GM19463 (cell line): Measurements from ENCODE around the gene ALG13.
"Not testable (repeated sequence)": the region's sequence is repeated elsewhere in the genome, so short reads cannot be mapped to it uniquely, and the experiment has no call there.

Experiments
- ATAC-seq: cut with Tn5 transposase; IDR thresholded peaks from one replicate; pipeline ENCODE4 v1.9.1; 2021; ENCODE audit warnings: mild to moderate bottlenecking, moderate library complexity; ENCODE audit not compliant: unreplicated experiment

ALG13 gene

DNA sequence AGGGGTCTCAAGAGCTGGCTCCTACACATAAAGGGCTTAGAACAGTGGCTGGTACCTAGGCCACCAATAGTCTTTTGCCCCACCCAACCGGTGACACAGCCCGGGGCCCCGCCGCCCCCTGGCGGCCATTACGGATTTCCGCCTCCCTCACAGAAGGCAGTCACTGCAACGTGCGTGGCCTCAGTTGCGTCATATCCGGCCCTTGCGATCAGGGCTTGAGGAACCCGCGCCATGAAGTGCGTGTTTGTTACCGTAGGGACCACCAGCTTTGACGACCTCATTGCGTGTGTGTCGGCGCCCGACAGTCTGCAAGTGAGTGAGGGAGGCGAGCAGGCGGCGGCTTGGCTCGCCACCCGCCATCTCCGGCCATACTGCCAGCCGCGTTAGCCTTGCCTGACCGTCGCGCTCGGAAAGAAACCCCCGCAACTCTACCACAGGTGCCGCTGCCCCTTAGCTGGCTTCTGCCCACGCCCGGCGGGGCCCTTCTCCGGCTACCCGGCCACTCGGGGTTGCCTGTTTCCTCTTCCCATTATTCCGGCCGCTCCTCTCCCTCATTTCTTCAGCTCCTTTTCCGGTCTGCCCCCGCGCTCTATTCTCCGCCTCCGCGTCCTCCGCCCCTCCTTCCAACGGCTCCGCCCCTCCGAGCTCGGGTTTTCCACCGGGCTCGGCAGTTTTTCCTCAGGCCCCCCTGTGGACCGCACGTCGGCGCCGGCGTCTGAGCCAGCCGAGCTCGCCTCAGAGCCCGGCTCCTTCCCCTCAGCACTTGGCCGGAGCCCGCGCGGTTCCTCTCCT is at the start of gene ALG13:
TSS of gene ALG13 (plus strand) at position 183 of the 792 bp plus-strand sequence. CDS start at position 232, 49 bp downstream.
- ATAC-seq: peak; percentile 97

DNA sequence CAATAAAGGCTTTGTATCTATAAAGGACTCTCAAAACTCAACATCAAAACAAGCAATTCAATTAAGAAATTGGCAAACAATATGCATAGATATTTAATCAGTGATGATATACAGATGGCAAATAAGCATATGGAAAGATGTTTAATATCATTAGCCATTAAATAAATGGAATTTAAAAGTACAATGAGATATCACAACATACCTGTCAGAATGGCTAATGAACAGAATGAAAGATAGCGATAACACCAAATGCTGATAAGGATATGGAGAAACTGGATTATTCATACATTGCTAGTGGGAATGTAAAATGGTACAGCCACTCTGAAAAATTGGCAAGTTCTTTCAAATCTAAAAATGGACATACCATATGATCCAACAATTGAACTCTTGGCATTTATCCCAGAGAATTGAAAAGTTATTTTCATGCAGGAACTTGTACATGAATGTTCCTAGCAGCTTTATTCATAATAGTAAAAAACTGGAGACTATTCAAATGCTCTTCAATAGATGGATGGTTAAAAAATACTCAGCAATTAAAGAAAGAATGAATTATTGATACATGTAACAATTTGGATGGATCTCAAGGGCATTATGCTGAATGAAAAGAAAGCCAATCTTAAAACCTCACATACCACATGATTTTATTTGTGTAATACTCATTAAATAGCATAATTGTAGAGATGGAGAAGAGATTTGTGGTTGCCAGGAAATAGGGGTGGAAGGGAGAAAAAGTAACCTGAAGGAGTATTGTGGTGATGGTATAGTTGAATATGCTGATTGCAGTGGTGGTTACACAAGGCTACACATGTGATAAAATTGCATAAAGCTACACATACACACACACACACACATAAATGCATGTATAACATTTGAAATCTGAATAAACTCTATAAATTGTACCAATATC is 45.9 kb upstream of the ALG13 start:
- ATAC-seq: no peak

DNA sequence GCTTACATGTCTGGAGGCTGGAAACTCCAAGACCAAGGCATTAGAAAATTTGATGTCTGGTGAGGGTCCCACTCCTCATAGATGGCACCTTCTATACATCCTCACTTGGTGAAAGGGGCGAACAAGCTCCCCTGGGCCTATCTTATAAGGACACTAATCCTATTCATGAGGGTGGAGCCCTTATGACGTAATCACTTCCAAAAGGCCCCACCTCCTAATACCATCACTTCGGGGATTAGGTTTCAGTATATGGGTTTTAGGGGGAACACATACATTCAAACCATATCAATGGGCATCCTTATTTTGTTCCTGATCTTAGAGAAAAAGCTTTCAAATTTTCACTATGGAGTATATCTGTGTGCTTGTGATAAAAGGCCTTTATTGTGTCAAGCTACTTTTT is 39.0 kb upstream of the ALG13 start:
- ATAC-seq: no peak

DNA sequence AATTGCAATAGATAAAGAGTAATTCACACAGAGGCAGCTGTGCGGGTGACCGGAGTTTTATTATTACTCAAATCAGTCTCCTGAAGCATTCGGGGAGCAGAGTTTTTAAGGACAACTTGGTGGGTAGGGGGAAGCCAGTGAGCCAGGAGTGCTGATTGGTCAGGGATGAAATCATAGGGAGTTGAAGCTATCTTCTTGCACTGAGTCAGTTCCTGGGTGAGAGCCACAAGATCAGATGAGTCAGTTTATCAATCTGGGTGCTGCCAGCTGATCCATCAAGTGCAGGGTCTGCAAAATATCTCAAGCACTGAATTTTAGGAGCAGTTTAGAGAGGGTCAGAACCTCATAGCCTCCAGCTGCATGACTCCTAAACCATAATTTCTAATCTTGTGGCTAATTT is 35.8 kb upstream of the ALG13 start:
- ATAC-seq: not testable (repeated sequence)

- no peak for ATAC-seq
Measured at GRCh38 chrX:111645607-111646006, 35.4 kb upstream of the ALG13 start.

DNA sequence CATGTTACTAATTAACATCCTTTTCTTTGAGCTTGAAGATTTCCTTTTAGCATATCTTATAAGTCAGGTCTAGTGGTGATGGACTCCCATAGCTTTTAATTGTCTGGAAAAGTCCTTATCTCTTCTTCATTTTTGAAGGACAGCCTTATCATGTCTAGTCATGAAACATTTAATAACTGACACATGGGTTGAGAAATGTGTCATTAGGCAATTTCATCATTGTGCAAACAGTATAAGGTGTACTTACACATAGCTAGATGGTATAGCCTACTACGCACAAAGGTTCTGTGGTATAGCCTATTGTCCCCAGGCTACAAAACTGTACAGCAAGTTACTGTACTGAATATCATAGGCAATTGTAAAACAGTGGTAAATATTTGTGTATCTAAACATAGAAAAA is 34.5 kb upstream of the ALG13 start:
- no peak for ATAC-seq

- no peak for ATAC-seq
Measured at GRCh38 chrX:111648802-111649201, 32.2 kb upstream of the ALG13 start.

GRCh38 chrX:111649638-111650037 is 31.3 kb upstream of the ALG13 start:
- no peak for ATAC-seq

- no peak for ATAC-seq
Measured at GRCh38 chrX:111650845-111651244, 30.1 kb upstream of the ALG13 start.

- no peak for ATAC-seq
Measured at GRCh38 chrX:111652719-111653118, 28.3 kb upstream of the ALG13 start.

DNA sequence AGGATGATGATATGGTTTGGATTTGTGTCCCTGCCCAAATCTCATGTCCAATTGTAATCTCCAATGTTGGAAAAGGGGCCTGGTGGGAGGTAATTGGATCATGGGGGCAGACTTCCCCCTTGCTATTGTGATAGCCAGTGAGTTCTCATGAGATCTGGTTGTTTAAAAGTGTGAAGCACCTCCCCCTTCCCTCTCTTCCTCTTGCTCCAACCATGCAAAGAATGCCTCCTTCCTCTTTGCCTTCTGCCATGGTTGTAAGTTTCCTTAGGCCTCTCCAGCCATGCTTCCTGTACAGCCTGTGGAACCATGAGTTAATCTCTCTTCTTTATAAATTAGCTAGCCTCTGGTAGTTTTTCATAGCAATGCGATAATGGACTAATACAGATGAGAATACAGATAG is 19.7 kb upstream of the ALG13 start:
- no peak for ATAC-seq

DNA sequence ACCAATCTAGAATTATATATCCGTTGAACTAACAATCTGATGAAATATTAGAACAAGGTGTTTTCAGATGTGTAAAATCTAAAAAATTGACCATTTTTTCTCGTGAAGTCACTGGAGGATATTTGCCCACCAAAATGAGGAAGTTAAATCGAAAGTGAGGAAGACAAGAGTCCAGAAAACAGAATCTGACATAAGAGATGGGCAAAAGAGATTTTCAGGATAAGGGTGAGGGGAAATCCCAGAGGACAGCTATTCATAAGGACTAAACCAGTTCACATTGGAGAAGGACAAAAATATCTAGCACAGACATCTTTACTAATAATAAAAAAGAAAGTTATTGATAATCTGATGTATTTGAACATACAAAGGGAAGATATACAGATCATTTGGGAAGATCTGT is 18.7 kb upstream of the ALG13 start:
- ATAC-seq: no peak

DNA sequence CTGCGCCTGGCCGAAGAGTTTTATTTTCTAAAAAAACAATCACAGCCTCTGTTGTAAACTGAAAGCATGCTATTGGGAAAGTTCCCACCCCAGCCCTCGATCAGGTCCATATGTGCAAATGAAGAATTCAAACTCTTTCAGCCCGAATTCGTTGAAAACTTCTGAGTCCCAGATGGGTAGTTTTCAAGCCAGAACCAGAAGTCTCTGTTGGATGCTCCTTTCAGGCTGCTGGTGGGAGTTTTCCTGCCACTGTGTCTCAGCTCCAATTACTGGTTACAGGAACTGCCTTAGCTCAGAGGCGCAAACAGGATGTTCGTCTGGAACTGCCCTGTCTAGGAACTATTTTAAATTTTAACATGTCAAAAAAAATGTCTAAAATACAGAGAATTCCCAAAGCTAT is 9.3 kb upstream of the ALG13 start:
- ATAC-seq: no peak

GRCh38 chrX:111687305-111687704 is 6.3 kb downstream of the ALG13 start:
- no peak for ATAC-seq

DNA sequence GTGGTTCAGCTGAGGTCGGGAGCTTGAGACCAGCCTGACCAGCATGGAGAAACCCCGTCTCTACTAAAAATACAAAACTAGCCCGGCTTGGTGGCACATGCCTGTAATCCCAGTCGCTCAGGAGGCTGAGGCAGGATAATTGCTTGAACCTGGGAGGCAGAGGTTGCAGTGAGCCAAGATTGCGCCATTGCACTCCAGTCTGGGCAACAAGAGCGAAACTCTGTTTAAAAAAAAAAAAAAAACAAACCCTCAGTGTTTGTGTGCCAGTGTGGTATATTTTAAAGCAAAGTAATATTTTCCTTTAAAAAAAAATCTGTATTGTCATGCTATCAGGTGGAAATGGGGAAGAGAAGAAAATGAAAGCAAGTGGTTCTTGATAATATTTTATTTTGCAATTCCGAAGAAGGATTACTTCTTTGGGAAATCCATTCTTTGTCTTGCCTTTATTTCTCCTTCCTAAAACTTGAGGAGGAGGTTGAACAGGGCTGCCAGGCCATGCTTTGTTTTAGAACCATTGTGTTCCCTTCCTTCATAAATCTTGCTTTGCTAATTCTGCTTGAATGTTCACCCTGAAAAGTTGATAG is 14.4 kb downstream of the ALG13 start:
- ATAC-seq: no peak

DNA sequence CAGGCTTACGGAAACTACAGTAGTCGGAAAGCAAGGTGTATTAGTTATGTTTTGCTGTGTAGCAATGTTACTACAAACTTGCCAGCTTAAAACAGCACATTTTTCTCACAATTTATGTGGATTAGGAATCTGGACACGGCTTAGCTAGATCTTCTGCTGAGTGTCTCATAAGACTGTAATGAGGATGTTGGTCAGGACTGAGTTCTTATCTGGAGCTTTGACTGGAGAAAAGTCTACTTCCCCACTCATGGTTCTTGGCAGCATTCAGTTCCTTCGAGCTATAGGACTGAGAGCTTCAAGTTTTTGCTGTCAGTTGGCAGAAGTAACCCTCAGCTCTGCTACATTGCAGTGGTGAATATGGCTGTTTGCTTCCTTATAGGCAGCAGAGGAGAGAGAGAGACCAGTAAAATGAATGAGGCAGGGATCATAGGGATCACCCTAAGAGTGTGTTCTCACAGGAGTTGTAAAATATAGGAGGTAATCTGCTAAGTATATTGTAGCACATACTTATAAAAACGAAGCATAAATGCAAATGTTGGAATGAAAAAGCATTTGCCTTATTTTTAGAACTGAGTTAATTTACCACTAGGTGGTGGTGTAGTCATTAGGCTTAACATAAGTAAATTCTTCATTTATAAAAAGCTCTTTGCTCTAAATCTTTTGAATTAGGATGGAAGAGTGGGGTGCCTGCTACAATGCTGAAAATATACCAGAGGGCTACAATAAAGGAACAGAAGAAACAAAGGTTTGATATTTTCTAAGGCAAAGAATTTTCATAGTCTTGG is 38.6 kb downstream of the ALG13 start:
- ATAC-seq: no peak

- ATAC-seq: no peak
Measured at GRCh38 chrX:111728096-111728495, 47.1 kb downstream of the ALG13 start.

DNA sequence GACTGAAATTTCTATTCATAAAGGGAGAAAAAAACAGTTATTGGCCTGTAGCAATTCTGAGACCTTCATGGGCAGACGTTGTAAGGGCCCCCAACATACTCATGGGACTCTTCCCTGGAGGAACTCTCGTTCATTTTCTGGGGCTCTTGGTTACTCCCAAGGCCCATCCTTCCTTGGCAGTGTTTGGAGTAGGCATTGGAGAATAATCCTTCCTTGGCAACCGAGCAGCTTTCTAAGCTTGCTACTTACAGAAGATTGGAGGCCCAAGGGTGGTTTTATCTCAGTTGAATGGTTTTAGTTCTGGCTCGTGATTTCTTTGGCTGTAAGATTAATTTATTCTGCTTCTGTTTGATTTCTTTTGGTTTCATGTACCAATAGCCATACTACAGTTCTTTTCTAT is 50.4 kb downstream of the ALG13 start:
- no peak for ATAC-seq

GRCh38 chrX:111736571-111736970 is 55.6 kb downstream of the ALG13 start:
- ATAC-seq: no peak

DNA sequence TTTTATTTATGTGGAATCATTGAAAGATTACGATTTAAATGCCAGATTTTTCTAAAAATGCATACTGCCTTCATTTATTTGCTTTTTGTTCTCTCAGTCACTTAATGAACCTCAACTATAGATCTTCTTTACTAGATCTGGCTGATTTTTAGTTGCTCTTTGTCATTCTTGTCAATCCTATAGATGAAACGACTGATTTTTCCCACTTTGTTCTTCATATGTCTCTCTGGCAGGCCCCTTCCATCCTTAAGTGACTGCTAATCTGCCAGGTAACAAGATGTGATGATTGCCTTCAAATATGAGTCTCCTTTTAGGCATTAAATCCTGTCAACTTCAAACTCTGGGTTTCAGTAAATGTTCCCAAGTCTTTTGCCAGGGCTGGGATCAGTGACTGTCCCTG is 61.0 kb downstream of the ALG13 start:
- ATAC-seq: no peak

- ATAC-seq: no peak
Measured at GRCh38 chrX:111743316-111743715, 62.3 kb downstream of the ALG13 start.
